Activated B cell treated with CpG ODN at 0.5 μM for 24 hours (primary cell): ENCODE results near the gene RUFY4. TPM values are rescaled to one million over a fixed set of nuclear protein-coding genes. Genes with fewer than 3 reads are reported as not detected.

Experiments
- ATAC-seq: fragments of 200-7000 bp; cut with Tn5 transposase; one replicate; pipeline ENCODE4 v1.10.0; 2021; ENCODE audit warnings: low read depth, mild to moderate bottlenecking, moderate library complexity
- CTCF ChIA-PET: fragments of 350-600 bp; sonication (Branson Sonifier 250); formaldehyde crosslinking; loops from one replicate; lab custom pipeline; 2021; ENCODE audit warnings: antibody characterized with exemption; lab: Charles Lee
- POLR2A ChIA-PET: fragments of 350-600 bp; sonication (Branson Sonifier 250); formaldehyde crosslinking; loops from one replicate; lab custom pipeline; 2021; ENCODE audit warnings: antibody characterized with exemption; lab: Charles Lee
- DNase-seq: peaks from one replicate; pipeline ENCODE4 v3.0.0; 2022
- H3K27ac Mint-ChIP-seq: one replicate; pipeline ENCODE4 v1.8.0; 2020; ENCODE audit warnings: mixed read lengths
- H3K27me3 Mint-ChIP-seq: one replicate; pipeline ENCODE4 v1.8.0; 2021; ENCODE audit warnings: mixed read lengths
- H3K36me3 Mint-ChIP-seq: one replicate; pipeline ENCODE4 v1.8.0; 2021; ENCODE audit warnings: low read depth, mixed read lengths
- H3K4me1 Mint-ChIP-seq: one replicate; pipeline ENCODE4 v1.8.0; 2021; ENCODE audit warnings: mixed read lengths
- H3K4me3 Mint-ChIP-seq: one replicate; pipeline ENCODE4 v1.8.0; 2020; ENCODE audit warnings: mild to moderate bottlenecking, mixed read lengths
- H3K9me3 Mint-ChIP-seq: one replicate; pipeline ENCODE4 v1.8.0; 2020; ENCODE audit warnings: mixed read lengths
- CTCF ChIP-seq: fragments of 200-600 bp; IDR thresholded peaks from one replicate; pipeline ENCODE4 v1.8.0; 2022; ENCODE audit warnings: antibody characterized with exemption, mild to moderate bottlenecking
- intact Hi-C: fragments of 100-400 bp; cut with micrococcal nuclease; formaldehyde crosslinking; loops from one replicate; pipeline ENCODE4 v1.15.1; 2024
- total RNA-seq: library from RNA; stranded (reverse); gene quantifications from 2 replicates; pipeline ENCODE4 v1.2.3, GENCODE V29; 2022

RUFY4 gene
- total RNA-seq, 1 donor from 2014 or later, result 0.53 TPM

DNA sequence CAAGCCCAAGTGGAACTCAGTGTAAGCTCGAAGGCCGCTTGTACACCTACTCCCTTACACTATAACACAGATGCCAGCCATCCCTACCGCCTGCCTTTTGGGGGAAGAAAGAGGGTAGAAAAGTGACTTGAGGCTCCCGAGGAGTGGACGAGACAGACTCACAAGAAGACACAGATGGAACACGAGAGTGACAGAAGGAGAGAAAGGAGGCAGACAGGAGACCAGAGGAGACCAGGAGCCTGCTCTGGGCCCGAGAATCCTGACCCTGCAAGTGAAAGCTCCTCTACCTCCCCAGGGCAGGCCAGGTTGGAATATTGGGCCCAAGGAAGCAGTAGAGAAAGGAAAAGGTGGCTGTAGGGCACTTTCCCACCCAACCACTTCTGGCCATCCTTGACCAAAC is 42.8 kb upstream of the RUFY4 start:
- no peaks in the 10 kb centered on the region for H3K27me3 Mint-ChIP-seq
- intact Hi-C loops, result no loop called here
- ChIA-PET POLR2A (no interaction called here), CTCF (no interaction called here)
- no peak overlapping the region for H3K4me3 Mint-ChIP-seq
- ATAC-seq, result no peak
- no peak for TF ChIP-seq CTCF
- no peaks in the 10 kb centered on the region for H3K9me3 Mint-ChIP-seq
- H3K36me3 Mint-ChIP-seq, result no peaks in the 10 kb centered on the region
- no peak for DNase-seq
- H3K4me1 Mint-ChIP-seq, result no peaks in the 10 kb centered on the region
- H3K27ac Mint-ChIP-seq, result no peak overlapping the region

DNA sequence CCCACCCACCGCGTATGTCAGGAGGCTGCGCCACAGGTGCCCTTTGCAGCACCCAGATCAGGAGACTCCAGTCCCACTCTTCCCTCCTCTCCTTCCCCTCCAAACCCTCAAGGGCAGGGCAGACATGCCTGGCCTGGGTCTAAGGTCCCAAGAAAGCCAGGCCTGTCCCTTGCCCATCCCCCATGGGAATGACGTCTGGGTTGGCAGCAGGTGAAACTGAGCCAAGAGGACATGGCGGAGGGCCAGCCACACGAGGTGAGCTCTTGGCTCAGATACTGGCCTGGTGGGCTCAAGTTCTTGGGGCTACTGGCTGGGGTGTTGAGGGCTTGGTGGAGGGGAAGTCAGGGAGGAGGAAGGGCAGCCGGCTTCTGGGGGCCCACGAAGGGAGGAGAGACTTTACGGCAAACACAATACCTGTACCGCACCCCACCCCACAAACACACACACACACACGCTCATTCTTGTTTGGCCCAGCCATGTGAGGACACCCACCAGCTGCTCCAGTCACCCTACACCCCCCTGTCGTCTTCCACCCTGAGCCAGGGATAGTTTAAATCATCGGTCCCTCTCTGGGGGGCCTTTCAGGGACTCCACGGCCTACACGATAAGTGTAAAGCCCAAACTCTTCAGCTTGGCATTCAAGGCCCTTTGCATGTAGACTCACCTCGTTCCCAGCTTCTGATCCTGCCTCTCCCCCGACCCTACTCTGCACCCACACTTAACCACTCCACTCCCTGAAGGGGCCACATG is 42.2 kb upstream of the RUFY4 start:
- no peak overlapping the region for H3K4me3 Mint-ChIP-seq
- H3K27me3 Mint-ChIP-seq, result no peaks in the 10 kb centered on the region
- H3K4me1 Mint-ChIP-seq, result no peaks in the 10 kb centered on the region
- intact Hi-C loops, result no loop called here
- no peak overlapping the region for H3K27ac Mint-ChIP-seq
- DNase-seq, result no peak
- TF ChIP-seq CTCF, result no peak
- CTCF ChIA-PET, result no interaction called here
- H3K36me3 Mint-ChIP-seq, result no peaks in the 10 kb centered on the region
- no peak for ATAC-seq
- POLR2A ChIA-PET, result no interaction called here
- H3K9me3 Mint-ChIP-seq, result no peaks in the 10 kb centered on the region

DNA sequence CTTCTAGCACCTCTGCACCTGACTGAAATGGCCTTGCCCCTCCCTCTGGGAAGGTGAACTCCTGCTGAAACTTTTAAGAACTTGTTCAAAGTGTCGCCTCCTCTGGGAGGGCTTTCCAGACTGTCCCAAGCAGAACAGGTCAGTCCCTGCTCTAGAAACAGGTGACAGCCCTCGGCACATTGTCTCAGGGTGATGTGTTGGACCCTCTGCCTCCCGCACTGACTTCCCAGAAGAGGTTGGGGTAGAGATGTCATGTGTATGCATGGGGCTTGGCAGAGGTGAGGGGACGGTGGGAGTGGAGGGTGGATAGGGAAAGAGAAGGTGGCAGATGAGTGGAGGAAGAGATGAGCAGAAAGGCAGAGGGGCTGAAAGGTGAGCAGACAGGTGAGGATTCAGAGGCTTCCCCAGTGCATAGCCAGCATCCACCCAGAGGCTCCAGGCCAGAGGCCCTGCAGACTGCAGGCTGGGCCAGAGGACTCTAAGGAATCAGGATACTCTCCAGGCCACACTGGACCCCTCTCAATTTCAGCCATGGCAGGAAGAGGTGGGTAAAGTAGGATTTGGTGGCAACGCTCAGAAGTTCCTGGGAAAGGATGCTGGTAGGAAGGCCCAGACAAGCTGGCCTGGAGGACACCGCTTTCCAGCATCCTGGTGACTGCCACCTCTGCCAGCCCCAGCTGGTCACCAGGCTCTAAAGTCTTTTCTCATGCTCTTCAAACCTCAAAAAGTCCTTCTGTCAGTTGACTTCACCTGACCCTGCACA is 41.4 kb upstream of the RUFY4 start:
- ATAC-seq (no peak), DNase-seq (no peak)
- Mint-ChIP-seq H3K4me1 (no peaks in the 10 kb centered on the region), H3K36me3 (no peaks in the 10 kb centered on the region), H3K4me3 (no peak overlapping the region), H3K27me3 (no peaks in the 10 kb centered on the region), H3K27ac (no peak overlapping the region), H3K9me3 (no peaks in the 10 kb centered on the region)
- ChIA-PET CTCF (no interaction called here), POLR2A (no interaction called here)
- no peak for TF ChIP-seq CTCF
- intact Hi-C loops, result no loop called here

DNA sequence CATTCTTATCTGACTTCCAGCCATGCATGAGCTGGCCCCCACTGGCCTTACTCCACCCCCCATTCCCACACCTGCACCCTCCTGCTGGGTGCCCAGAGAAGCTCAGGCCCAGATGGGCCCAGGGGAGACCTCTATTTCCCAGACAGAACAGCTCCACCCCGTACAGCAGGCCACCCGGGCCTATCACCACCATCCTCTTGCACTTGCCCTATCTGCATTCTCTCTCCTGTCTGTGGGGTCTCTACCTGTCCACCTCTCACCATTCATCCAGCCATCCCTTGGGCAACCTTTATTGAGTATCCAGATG is 40.9 kb upstream of the RUFY4 start:
- Mint-ChIP-seq H3K27me3 (no peaks in the 10 kb centered on the region), H3K4me1 (no peaks in the 10 kb centered on the region), H3K36me3 (no peaks in the 10 kb centered on the region), H3K9me3 (no peaks in the 10 kb centered on the region), H3K27ac (no peak overlapping the region), H3K4me3 (no peak overlapping the region)
- TF ChIP-seq CTCF, result no peak
- DNase-seq, result no peak
- CTCF ChIA-PET, result no interaction called here
- POLR2A ChIA-PET, result no interaction called here
- intact Hi-C loops, result no loop called here
- no peak for ATAC-seq

DNA sequence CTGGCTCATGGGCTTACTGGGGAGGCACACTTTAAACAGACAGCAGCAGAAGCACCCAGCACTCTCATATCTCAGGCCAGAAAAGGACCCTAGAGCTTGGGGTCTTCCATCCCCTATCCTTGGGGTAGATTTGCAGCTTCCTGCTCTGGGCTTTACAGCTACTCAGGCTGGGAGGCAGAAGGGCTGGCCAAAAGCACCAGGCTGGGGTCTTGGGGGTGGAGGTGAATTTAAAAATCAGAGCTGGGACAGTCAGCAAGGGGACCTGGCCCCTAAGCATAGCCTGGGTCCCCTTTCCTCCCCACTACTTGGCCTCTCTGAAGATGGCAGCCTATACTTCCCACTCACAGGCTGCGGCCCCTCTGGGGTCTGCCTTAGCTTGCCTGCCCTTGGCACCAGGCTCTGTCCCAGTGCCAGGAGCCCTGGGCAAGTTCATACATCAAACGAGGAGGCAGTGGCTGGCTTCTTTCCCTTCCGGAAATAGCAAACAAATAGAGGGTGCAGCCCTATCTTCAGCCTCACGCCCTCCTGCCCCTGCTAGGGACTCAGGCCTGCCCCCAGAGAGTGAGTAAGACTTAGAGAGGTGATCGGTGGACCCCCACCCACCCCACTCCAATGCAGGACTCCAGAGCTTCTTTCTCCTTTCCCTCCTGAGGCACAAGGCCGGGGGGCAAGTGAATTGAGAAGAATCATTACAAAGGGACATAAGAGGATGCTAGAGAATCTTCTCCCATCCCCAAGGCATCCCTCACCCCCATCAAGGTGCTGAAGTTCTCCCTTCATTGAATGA is 40.3 kb upstream of the RUFY4 start:
- ChIA-PET CTCF (no interaction called here), POLR2A (no interaction called here)
- intact Hi-C loops, result no loop called here
- no peaks in the 10 kb centered on the region for H3K4me1 Mint-ChIP-seq
- H3K27ac Mint-ChIP-seq, result no peak overlapping the region
- ATAC-seq (no peak), DNase-seq (no peak)
- no peaks in the 10 kb centered on the region for H3K9me3 Mint-ChIP-seq
- H3K4me3 Mint-ChIP-seq, result no peak overlapping the region
- no peak for TF ChIP-seq CTCF
- no peaks in the 10 kb centered on the region for H3K36me3 Mint-ChIP-seq
- H3K27me3 Mint-ChIP-seq, result no peaks in the 10 kb centered on the region
